Skeletal muscle cell (primary cell): Measurements from ENCODE around the gene DNASE2.
"Not testable (repeated sequence)": the region's sequence is repeated elsewhere in the genome, so short reads cannot be mapped to it uniquely, and the experiment has no call there.

Source experiments
- DNase-seq: peaks from one replicate; pipeline ENCODE4 v3.0.0-alpha.2; 2010; ENCODE audit warnings: low read depth
- H3K4me3 ChIP-seq: 2 replicates; pipeline ENCODE4 v1.5.1; 2011; ENCODE audit warnings: low read depth, mild to moderate bottlenecking, control low read depth, low read length, moderate library complexity

DNASE2 gene

GRCh38 chr19:12881172-12881808 is at the start of gene DNASE2:
TSS of gene DNASE2 (minus strand) at chr19:12881449. CDS start at chr19:12881375, 74 bp downstream.
- DNase-seq: peak; percentile 62
- peak within 1 kb of the TSS; percentile 72 for H3K4me3 ChIP-seq

DNA sequence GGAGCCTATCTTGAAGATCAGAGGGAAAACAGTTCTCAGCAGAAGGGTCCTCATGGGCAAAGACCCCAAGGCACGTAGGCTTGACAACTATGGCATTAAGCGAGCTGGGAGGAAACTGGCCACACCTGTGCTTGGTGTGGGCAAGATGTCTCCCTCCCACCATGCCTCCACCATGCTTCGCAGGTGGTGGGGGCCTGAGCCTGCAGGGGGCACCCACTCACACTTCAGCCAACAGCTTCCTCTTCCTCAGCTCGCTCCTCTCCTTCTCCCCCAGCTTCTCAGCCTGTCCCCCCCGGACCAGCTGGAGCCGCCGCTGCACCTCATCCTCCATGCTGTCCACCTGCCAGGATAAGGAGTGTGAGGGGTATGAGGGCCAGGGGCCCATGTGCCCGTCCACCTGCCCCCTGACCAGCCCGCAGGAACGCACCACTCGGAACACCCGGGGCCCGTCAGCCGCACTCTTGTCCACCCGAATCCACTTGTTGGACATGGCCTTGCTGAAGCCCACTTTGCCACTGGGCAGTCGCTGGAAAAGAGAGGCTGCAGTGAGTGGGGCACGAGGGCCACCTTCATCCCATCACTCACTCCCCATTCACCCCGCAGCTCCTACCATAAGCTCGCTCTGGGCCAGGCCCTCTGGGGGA is 48.9 kb upstream of the DNASE2 start:
- no peak overlapping the region for H3K4me3 ChIP-seq
- no peak for DNase-seq

GRCh38 chr19:12924621-12925310 is 43.5 kb upstream of the DNASE2 start:
- DNase-seq: no peak
- no peak overlapping the region for H3K4me3 ChIP-seq

GRCh38 chr19:12922959-12923358 is 41.7 kb upstream of the DNASE2 start:
- no peak for DNase-seq
- H3K4me3 ChIP-seq: no peak overlapping the region

DNA sequence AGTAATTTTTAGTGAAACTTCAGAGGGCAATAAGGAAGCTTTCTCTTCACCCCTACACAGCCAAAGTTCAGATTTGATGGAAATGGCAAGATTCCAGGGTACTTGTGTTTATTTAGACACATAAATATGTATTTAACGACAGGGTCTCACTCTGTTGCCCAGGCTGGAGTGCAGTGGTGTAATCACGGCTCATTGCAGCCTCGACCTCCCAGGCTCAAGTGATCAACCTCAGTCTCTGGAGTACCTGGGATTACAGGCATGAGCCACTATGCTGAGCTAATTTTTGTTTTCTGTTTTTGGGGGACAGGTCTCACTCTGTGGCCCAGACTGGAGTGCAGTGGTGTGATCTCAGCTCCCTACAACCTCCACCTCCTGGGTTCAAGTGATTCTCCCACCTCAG is 39.8 kb upstream of the DNASE2 start:
- DNase-seq: no peak
- no peak overlapping the region for H3K4me3 ChIP-seq

GRCh38 chr19:12918253-12918652 is 37.0 kb upstream of the DNASE2 start:
- DNase-seq: no peak
- H3K4me3 ChIP-seq: no peak overlapping the region

- H3K4me3 ChIP-seq, DNase-seq: not testable (repeated sequence)
These were observed 34.6 kb upstream of the DNASE2 start for GRCh38 chr19:12915860-12916259.

DNA sequence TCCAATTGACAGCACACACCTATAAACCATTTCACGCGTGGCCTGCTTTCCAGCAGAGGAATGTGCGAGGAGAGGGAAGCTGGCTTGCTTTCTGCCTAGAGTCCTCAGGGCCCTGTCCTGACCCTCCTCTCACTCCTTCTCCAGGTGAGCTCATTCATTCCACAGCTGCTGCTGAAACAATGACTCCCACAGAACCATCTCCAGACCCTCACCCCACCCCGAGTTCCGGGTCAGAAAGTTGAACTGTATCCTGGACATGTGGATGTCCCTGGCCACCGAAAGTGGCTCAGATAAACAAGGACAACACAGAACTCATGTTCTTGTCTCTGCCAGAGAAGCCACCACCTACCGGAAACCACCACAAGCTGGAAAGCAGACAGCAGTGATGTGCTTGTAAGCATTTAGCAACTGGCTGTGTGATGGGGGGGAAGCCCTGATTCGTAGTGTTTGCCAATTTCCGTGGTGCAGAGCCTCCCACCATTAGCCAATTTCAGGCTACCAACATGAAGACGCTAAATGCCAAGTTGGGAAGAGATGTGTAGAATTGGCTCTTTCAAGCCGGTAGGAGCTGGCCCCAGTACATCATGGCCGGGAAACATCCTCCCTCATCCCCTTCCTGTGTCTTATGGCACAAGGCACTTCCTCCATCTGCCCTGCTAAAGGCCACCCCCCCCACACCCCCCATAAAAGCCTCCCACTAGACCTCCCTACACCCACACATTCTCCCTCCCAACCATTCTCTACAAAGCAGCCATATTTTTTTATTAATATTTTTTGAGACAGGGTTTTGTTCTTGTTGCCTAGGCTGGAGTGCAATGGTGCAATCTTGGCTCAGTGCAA is 32.8 kb upstream of the DNASE2 start:
- H3K4me3 ChIP-seq: no peak overlapping the region
- DNase-seq: no peak

DNA sequence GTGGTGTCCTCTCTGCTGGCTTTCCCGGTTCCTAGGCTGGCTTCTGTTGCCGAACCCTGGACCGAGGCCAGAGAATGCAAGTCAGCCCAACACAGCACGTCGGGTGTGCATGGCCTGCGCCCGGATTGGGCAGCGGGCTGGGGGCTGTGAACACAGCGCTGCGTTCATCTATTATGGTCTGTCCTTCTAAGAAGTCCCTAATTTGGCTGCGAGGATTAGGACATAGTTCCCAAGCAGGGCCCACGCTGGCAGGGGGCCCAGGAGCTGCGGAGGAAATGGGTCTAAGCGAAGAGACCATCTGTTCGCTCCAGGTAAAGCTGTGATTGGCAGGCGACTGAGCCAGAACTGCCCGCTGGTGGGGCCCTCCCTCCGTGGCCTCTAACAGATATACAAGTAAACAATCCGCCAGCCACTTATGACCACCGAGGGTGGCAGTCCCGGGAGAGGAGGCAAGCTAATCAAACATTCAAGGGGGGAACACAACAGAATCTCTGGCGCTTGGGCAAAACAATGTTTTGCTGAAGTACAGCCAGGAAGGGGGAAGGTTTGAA is 31.8 kb upstream of the DNASE2 start:
- peak; percentile 47 for DNase-seq

DNA sequence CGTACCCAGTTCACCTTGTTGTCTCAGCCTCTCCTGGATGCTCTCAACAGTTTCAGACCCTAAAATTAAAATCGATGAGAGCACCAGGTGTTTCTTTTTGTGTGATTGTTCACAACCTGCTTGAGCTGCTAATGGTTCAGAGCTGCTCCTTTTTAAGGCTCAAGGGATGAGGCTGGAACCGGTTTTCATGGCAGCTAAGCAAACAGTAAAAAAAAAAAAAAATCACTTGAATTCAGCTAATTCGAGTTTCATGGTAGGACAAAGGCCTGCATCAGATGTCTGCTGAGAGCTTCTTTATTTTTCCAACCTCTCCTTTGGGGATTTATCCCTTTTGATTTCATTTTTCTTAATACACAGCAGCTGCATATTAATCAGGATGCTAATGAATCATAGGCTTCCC is 31.3 kb upstream of the DNASE2 start:
- DNase-seq: no peak
- no peak overlapping the region for H3K4me3 ChIP-seq

More for the DNA sequence above, 31.8 kb upstream of the DNASE2 start:
- H3K4me3 ChIP-seq: no peak overlapping the region

- no peak overlapping the region for H3K4me3 ChIP-seq
- no peak for DNase-seq
These were observed 25.9 kb upstream of the DNASE2 start for GRCh38 chr19:12907166-12907565.

DNA sequence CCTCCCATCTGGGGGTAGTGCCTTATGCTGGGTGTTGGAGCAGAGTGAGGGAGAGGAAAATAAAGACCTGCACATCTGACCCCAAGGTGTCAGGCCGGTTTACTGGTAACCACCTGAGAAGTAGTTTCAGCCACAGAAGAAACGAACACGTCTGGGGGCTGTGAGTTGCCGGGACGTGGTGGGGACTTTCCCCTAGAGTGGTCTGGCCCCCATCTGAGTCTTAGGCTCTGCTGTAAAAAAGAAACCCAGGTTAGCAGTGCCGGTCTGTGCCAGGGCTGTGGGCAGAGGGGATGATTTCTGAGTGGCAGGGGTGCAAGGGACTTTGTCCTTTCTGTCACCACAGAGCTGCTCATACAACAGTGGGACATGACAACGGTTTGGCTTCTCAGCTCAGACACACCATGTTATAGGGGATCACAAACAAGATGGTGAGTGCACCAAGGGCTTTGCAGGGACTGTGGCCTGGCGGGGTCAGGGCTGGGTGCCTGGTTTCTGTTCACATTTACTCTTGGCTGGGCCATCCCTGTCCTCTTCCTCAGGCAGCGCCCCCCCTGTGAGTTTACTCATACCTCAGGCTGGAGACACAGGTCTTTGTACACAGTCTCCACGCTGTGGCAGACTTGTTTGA is 18.8 kb upstream of the DNASE2 start:
- no peak for DNase-seq
- H3K4me3 ChIP-seq: no peak overlapping the region

GRCh38 chr19:12896460-12896859 is 15.2 kb upstream of the DNASE2 start:
- no peak for DNase-seq
- no peak overlapping the region for H3K4me3 ChIP-seq

GRCh38 chr19:12893582-12893981 is 12.3 kb upstream of the DNASE2 start:
- H3K4me3 ChIP-seq: no peak overlapping the region
- DNase-seq: no peak

DNA sequence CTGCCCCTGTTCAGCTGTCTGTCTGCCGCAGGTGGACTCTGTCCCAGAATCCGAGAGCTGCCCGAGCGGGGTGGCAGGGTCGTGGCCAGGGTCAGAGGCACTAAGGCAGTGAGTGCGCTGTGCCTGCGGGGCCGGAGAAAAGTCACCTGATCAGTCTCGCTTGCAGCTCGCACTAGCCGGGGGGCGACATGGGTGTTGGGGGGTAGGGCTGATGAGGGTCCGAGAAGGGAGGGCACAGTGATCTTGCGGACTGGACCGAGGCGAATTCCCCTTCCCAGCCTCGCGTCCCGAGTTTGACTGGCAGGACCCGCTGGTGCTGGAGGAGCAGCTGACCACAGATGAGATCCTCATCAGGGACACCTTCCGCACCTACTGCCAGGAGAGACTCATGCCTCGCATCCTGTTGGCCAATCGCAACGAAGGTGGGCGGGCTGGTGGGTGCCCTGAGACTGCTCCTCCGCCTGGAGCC is 10.3 kb upstream of the DNASE2 start:
- DNase-seq: no peak
- H3K4me3 ChIP-seq: peak overlapping the region; percentile 92

DNA sequence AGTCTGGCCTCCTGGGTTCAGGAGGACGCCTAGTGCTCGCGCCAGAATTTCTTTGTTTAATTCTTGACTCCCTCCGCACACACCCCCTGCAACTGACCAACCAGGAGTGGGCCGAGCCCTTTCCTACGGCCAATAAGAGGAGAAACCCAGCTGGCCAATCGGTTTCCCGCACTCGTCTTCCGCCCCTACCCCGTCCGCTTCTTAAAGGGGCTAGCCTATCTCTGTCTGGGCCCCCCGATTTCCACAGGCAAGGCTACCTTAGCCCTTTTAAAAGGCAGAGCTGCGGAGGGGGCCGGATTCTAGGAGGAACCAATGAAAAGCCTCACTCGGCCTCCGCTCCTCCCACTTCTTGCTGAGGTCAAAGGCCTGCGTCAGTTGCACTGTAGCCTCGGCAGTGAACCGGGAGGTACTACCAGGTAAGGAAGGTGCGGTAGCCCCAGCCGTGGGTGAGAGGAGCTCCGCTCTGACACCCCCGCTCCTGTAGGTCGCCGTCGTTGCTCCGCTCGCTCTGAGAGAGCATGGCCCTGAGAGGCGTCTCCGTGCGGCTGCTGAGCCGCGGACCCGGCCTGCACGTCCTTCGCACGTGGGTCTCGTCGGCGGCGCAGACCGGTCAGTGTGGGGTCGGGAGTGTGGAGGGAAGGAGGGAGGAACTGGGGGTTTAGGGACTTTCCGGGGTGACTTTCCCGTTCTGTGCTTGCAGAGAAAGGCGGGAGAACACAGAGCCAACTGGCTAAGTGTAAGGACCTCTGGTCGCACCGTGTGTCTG is 9.7 kb upstream of the DNASE2 start, which contains the start of gene GCDH:
Gene GCDH, plus strand, starts transcription at position 374 of the 766 bp plus-strand sequence. Its CDS starts 145 bp downstream, at position 519.
- peak; percentile 94 for DNase-seq
- H3K4me3 ChIP-seq: peak within 1 kb of the TSS; percentile 92

- H3K4me3 ChIP-seq: peak overlapping the region; percentile 25
- not testable (repeated sequence) for DNase-seq
These were observed 9.1 kb upstream of the DNASE2 start for GRCh38 chr19:12890299-12890786.

- no peak overlapping the region for H3K4me3 ChIP-seq
- no peak for DNase-seq
These were observed 6.9 kb upstream of the DNASE2 start for GRCh38 chr19:12888006-12888603.
